CD4-positive, alpha-beta T cell treated with Interleukin-2 at 100 ng/mL for 4 hours (primary cell): ENCODE measurements around the gene SOAT1.

Experiments used
- DNase-seq: peaks from one replicate; pipeline ENCODE4 v3.0.0-alpha.2; 2020; ENCODE audit warnings: low spot score

Gene SOAT1

GRCh38 chr1:179305450-179305849 lies 11.9 kb downstream of the SOAT1 start:
- DNase-seq: no peak

- no peak for DNase-seq
These were observed 16.7 kb downstream of the SOAT1 start for GRCh38 chr1:179310291-179310690.

- DNase-seq: no peak
These were observed 17.1 kb downstream of the SOAT1 start for GRCh38 chr1:179310721-179311120.

DNA sequence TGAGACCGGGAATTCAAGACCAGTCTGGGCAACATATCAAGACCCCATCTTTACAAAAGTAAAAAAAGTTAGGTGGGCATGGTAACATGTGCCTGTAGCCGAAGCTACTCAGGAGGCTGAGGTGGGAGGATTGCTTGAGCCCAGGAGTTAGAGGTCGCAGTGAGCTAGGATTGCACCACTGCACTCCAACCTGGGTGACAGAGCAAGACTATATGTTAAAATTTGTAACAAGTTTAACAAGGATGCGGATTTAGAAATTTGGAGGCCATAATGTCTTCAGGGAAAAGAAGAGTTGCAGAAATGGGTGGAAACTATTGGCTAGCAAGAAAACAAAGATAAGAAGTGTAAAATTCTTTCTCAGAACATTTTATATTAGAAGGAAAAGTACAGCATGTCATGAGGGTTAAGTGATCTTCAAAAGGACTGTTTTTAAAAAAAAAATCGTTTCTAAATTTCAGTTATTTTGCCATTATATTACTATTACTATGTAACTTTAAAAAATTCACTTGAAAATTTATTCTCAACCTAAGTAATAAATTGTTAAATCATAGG lies 17.6 kb downstream of the SOAT1 start:
- no peak for DNase-seq

DNA sequence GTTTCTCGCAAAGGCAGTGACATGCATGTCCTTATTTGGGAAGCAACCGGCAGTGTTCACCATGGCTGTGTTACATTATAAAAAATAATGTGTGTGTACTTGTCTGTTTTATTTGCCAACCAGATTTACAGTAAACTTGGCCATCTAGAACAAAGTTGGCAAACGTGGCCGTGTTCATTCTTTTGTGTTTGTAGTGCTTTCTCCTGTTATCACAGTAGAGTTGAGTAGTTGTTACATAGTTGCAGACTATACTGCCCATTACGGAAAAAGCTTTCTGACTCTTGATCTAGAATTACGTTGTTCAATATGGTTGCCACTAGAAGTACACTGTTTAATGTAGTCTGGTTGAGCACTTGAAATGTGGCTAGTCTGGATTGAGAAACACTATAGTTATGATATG lies 19.4 kb downstream of the SOAT1 start:
- no peak for DNase-seq

GRCh38 chr1:179314928-179315327 lies 21.3 kb downstream of the SOAT1 start:
- DNase-seq: no peak

- DNase-seq: no peak
These were observed 24.9 kb downstream of the SOAT1 start for GRCh38 chr1:179318491-179318890.

DNA sequence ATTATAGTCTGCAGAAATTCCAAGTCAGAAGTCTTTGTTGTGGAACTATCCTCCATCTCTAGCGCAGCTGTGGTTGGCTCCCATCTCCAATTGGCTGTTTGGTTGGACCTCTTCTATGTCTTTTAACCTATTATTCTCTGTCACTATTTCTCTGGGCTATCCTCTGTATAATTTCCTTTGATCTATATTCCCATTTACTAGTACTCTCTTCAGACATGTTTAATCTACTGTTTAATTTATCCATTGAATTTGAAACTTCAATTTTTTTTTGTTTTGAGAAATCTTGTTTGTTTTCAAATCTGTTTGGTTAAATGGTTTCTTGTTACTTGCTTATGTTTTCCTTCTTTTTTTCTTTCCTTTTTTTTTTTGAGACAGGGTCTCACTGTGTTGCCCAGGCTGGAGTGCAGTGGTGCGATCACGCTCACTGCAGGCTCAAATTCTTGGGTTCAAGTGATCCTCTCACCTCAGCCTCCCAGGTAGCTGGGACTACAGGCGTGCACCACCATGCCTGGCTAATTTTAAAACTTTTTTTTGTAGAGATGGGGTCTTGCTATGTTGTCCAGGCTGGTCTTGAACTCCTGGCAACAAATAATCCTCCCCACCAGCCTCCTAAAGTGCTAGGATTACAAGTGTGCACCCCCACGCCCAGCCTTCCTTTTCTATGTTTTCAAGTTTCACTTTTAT lies 28.1 kb downstream of the SOAT1 start:
- no peak for DNase-seq

DNA sequence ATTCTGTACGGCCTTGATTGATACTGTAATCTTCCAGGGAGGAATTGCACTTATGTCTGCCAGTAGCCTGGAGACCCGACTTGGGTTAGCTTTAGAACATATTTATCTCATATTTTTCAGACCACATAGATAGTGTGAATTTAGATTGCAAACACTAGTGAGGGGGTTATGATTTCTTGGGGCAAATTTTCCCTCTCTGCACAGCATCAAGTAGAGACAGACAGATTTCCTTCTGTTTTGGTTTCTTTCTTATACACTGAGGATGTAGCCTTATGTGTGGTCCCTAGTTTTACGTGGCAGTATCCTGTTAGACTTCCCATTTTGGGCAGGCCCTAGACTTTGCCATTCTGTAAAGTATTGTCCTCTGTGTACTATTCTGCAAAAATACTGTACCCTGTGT lies 29.0 kb downstream of the SOAT1 start:
- DNase-seq: no peak

DNA sequence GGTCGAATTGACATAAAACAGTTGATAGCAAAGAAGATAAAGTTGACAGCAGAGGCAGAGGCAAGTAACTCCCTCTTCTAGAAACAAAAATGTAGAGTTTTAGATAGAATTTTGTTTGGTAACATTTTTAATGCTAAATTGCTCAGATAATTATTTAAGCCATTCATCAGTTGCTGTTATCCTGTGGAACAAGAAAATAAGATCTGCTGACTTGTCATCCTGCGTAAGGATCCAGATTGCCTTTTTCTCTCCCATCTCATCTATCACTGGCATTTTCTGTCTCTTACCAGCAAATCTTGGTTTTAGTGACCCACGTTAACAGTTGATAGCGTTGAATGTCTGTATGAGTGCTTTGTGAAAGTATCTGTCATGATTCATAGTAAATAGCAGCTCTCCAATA lies 29.8 kb downstream of the SOAT1 start:
- no peak for DNase-seq

DNA sequence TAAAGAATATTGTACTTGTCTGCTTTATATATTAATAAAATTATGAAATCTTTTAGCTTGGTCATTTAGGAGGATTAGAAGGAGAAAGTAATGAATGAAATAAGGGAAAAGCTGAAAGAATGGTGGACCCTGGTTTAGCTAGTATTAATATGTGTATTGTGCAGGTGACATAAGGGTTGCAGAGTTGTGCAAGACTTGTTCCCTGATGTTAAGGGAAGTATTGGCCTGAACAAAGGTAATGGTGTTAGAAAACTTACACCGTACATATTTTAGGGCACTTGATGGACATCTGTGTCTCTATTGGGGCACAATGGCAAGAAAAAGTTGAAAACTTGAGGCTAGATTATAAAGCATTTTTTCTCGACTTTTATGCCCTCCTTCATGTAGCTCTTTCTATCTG lies 32.2 kb downstream of the SOAT1 start:
- no peak for DNase-seq

- no peak for DNase-seq
These were observed 33.1 kb downstream of the SOAT1 start for GRCh38 chr1:179326746-179327145.

DNA sequence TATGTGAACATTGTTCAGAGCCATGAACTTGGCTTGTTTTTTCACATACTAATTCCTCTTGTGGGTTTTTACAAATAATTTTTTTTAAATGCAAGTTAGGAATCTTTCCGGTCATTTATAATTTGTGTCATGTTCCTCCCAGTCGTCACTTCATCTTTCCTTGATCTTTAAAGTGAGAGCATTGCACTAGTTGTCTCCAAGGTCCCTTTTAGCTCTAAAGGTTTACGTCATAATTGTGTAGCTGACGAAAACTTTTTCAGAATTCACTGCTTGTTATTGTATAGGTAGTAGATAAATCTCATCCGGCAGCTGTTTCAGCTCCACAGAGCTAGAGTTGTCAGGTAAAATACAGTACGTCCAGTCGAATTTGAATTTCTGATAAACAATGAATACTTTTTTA lies 33.6 kb downstream of the SOAT1 start:
- no peak for DNase-seq

DNA sequence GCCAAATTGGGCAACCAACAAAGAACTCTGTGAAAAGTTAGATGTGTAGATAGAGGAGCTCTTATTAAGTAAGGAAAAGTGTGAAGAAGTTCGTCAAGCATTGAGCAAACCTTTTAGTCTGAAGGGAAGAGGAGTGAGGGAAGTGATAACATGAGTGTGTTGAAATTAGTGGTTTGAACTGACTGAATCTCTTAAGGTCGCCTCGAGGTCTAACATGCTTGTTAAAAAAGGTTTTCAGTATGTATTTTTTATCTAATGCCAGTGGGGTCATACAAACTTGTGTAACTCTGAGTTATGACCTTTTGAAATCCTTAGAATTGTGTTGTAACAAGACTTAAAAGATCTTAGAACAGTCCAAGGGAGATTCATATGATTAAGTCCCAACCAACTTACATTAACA lies 34.1 kb downstream of the SOAT1 start:
- DNase-seq: no peak

DNA sequence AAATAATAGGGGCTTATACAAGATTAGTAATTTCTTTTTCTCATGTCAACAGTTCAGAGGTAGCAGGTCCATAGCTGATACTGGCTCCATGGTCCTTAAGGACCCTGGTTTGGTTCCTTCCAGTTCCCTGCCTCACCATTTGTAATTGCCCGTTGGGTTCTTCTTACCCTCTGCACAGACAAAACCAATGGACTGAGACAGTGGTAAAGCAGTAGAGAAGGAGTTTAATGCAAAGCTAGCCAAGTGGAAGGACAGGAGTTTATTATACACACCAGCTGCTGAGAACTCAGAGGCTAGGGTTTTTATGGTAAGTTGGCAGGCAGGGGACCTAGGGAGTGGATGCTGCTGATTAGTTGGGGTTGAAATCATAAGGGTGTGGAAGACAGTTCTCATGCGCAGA lies 36.3 kb downstream of the SOAT1 start:
- no peak for DNase-seq

DNA sequence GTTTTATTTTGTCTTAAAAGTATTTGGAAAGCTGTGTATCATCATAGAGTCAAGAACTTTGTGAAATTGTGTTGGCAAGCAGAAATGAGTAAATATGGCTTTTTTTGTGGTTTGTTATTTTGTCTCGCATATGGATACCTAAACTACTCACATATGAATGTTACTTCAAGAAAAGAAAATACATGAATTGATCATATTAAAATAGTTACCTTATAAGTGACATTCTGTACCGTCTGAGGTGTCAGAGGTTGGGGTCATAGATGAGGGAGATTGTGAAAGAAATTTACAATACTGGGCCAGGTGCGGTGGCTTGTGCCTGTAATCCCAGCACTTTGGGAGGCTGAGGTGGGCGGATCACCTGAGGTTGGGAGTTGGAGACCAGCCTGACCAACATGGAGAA lies 40.8 kb downstream of the SOAT1 start:
- DNase-seq: no peak

- no peak for DNase-seq
These were observed 43.7 kb downstream of the SOAT1 start for GRCh38 chr1:179337288-179337687.

DNA sequence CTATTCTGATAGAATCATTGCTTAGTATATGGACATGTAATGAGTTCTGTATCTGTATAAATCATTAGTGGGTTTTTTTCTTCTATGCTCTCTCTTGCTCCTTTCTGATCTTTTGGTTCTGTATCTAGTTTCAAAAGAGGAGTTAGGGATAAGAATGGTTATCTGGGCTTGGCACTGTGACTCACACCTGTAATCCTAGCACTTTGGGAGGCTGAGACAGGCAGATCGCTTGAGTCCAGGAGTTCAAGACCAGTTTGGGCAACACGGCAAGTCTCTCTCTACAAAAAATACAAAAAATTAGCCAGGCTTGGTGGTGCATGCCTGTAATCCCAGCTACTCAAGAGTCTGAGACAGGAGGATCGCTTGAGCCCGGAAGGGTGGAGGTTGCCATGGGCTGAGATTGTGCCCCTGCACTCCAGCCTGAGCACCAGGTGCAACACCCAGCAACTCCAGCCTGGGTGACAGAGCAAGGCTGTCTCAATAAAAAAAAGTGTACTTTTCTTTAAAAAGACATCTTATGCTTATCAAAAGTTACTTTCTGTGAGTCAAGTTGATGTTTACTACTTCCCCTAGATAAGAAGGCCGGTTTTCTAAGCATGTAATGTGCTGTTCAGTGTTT lies 44.5 kb downstream of the SOAT1 start:
- no peak for DNase-seq

GRCh38 chr1:179340918-179341317 lies 47.3 kb downstream of the SOAT1 start:
- DNase-seq: no peak

GRCh38 chr1:179341943-179342547 lies 48.4 kb downstream of the SOAT1 start:
- DNase-seq: no peak

- no peak for DNase-seq
These were observed 49.3 kb downstream of the SOAT1 start for GRCh38 chr1:179342740-179343404.

DNA sequence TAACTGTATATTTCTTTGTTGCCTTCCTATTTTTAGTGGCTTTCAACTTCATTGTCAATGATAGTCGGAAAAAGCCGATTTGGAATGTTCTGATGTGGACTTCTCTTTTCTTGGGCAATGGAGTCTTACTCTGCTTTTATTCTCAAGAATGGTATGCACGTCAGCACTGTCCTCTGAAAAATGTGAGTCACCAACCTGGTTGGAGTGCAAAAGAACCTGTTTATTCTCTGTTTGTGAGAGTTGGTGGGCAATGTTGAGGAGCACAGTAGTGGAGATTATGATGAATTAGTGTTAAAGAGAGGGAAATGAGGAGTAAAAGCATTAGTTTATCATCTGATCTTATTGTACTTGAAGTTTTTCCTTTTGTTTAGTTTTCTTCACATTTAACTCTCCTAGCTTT lies 57.7 kb downstream of the SOAT1 start:
- no peak for DNase-seq

- DNase-seq: no peak
These were observed 58.6 kb downstream of the SOAT1 start for GRCh38 chr1:179352236-179352635.
